HG02610 (cell line): Measurements from ENCODE around the gene C4BPA.

Source experiments
- ATAC-seq: cut with Tn5 transposase; IDR thresholded peaks from one replicate; pipeline ENCODE4 v1.9.1; 2021; ENCODE audit warnings: mild to moderate bottlenecking, moderate library complexity; ENCODE audit not compliant: unreplicated experiment

C4BPA gene

GRCh38 chr1:207103892-207104373, at the start of gene C4BPA:
TSS of gene C4BPA (plus strand) at chr1:207104233. CDS start at chr1:207113026, 8,793 bp downstream.
- ATAC-seq = no peak

- no peak for ATAC-seq
Measured at GRCh38 chr1:207054491-207054890, 49.5 kb upstream of the C4BPA start.

- no peak for ATAC-seq
Measured at GRCh38 chr1:207055386-207056001, 48.5 kb upstream of the C4BPA start.

GRCh38 chr1:207056673-207057072, 47.4 kb upstream of the C4BPA start:
- ATAC-seq = no peak

GRCh38 chr1:207058252-207058651, 45.8 kb upstream of the C4BPA start:
- ATAC-seq = no peak

- ATAC-seq = no peak
Measured at GRCh38 chr1:207058878-207059867, 44.9 kb upstream of the C4BPA start.

GRCh38 chr1:207059881-207060280, 44.2 kb upstream of the C4BPA start:
- no peak for ATAC-seq

- ATAC-seq = no peak
Measured at GRCh38 chr1:207060596-207060995, 43.4 kb upstream of the C4BPA start.

GRCh38 chr1:207062058-207062457, 42.0 kb upstream of the C4BPA start:
- no peak for ATAC-seq

GRCh38 chr1:207063014-207063413, 41.0 kb upstream of the C4BPA start:
- no peak for ATAC-seq

- no peak for ATAC-seq
Measured at GRCh38 chr1:207064561-207064960, 39.5 kb upstream of the C4BPA start.

- ATAC-seq = no peak
Measured at GRCh38 chr1:207067185-207067584, 36.8 kb upstream of the C4BPA start.

- no peak for ATAC-seq
Measured at GRCh38 chr1:207067665-207068064, 36.4 kb upstream of the C4BPA start.

- no peak for ATAC-seq
Measured at GRCh38 chr1:207069061-207069460, 35.0 kb upstream of the C4BPA start.

- no peak for ATAC-seq
Measured at GRCh38 chr1:207069858-207070506, 34.1 kb upstream of the C4BPA start.

GRCh38 chr1:207070811-207071210, 33.2 kb upstream of the C4BPA start:
- ATAC-seq = no peak

GRCh38 chr1:207071426-207071825, 32.6 kb upstream of the C4BPA start:
- ATAC-seq = no peak

- ATAC-seq = no peak
Measured at GRCh38 chr1:207072233-207072632, 31.8 kb upstream of the C4BPA start.

GRCh38 chr1:207073906-207074820, 29.9 kb upstream of the C4BPA start:
- no peak for ATAC-seq

GRCh38 chr1:207076181-207076955, 27.7 kb upstream of the C4BPA start:
- no peak for ATAC-seq
